A204.1 (cell line): ENCODE data around the gene AOC2.
"Not testable (repeated sequence)": the region's sequence is repeated elsewhere in the genome, so short reads cannot be mapped to it uniquely, and the experiment has no call there.

Experiments used
- FAIRE-seq: peaks from 2 replicates; lab custom pipeline; 2012; peaks lifted over from hg19 to GRCh38; lab: Jason Lieb, UNC

The AOC2 gene

GRCh38 chr17:42832213-42832933, 12.0 kb upstream of the AOC2 start:
- FAIRE-seq = no peak

DNA sequence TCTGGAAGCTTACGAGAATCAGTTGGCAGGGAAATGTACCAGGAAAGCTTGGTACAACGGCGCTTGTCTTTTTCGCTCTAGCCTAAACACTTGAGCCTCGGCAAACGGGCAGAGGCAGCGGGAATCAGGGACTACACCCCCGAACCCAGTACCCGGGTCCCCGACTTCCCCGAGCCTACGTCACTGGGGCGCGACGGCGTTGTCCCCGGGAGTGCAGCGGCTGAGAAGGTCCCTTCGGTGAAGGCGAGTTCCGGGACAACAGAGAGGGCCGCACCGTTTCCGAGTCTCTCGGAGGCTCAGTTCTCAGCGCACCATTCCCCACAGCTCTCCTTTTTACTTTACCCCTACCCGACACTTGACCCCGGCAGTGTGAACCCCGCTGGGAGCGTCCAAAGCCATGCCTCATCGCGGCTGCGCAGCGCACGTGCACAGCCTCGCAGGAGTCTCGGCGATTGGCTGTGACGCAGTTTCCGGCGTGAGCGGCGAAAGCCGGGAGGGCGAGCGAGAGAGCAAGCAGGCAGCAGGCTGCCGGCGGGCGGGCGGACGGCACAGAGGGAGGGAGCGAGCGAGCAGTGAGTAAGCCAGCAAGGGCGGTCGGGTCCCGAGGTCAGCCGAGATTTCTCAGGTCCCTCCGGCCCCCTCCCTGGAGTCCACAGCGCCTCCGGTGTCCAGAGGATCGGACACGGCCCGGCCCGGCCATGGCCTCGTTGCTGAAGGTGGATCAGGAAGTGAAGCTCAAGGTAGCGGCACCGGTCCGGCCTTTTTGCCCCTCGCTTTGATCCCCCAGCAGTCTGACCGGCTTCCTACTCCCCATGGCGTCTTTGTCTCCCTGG, 11.2 kb upstream of the AOC2 start, which contains the start of gene PSME3:
TSS of gene PSME3 (plus strand) at position 464 of the 833 bp plus-strand sequence. CDS start at position 699, 235 bp downstream.
- FAIRE-seq = no peak

- FAIRE-seq = no peak
Observed at GRCh38 chr17:42833767-42834422, 10.5 kb upstream of the AOC2 start.

DNA sequence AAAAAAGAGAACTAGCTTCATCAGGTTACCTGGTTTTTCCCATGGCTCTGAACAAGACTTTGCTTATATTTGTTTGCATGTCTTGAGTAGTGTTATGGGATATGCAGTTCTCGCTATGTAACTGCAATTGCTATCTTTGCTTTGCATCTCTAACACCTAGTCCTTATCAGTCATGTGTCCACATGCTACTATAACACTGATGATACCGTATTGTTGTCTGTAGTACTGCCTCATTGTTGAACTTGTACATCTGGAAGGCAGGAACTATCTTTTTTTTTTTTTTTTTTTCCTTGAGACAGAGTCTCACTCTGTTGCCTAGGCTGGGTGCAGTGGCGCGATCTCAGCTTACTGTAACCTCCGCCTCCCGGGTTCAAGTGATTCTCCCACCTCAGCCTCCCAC, 8.6 kb upstream of the AOC2 start:
- FAIRE-seq = no peak

DNA sequence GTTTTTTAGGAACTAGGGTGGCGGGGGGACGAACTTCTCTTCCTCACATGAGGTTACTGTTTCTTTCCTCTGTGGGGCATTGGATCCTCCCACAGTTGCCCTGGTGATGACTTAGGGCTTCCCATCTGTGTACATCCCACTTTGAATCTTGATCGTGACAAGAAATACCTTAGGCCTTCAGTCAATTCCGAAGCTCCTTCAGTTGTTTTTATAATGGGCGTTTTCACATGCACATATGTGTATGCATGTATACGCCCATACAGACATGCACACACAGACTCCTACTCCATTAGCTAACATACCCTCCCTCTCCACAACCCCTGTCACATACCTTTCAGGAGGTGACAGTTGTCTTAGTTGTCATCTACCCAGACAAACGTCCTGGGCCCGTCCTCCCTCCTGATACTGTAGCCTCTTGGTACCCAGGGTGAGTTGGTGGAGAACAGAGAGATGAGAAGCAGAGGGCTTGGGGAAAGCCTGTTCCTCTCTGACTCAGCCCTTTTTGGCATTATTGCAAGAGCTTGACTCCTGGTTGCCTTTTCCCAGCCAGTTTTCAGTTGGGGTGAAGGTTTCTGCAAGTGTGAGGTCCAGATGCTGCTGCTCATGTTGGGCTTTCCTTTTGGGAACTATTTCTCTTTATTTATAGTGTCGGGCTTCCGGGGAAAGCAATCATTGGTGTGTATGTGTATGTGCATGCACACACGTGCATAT, 2.2 kb upstream of the AOC2 start:
- no peak for FAIRE-seq

DNA sequence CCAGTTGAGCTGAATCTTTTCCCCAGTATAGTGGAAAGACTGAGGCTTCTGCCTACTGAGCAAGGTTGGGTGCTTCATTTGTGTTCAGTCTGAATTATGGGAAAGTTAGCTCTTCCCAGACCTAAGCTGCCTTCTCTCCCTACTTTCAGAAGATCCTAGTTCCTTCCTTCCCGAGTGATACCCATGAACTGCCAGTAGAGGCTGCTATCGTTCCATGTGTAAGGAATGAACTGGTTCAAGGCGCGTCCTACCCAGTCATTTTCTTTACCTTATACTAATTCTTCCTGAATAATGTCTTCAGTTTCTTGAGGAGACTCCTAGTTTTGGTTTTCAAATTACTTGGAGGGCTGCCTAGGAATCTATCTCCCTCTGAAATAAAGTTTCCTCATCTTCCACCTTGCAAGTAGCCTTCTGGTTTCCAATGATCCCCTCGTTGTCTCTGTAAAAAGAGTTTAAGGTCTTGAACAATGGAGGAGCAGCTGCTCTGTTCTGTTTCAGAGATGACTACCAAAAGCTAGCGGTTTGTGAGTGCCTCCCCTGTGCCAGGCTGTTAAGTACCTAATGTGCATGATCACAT, 934 bp upstream of the AOC2 start:
- FAIRE-seq = no peak

DNA sequence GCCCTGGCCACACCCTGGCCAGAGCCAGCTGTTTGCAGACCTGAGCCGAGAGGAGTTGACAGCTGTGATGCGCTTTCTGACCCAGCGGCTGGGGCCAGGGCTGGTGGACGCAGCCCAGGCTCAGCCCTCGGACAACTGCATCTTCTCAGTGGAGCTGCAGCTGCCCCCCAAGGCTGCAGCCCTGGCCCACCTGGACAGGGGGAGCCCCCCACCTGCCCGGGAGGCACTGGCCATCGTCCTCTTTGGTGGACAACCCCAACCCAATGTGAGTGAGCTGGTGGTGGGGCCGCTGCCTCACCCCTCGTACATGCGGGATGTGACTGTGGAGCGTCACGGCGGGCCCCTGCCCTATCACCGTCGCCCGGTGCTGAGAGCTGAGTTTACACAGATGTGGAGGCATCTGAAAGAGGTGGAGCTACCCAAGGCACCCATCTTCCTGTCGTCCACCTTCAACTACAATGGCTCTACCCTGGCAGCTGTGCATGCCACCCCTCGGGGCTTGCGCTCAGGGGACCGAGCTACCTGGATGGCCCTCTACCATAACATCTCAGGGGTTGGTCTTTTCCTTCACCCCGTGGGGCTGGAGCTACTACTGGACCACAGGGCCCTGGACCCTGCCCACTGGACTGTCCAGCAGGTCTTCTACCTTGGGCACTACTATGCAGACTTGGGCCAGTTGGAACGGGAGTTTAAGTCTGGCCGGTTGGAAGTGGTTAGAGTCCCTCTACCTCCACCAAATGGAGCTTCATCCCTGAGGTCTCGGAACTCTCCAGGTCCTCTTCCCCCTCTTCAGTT, 578 bp downstream of the AOC2 start:
- FAIRE-seq = no peak

GRCh38 chr17:42845556-42845917, 1.2 kb downstream of the AOC2 start:
- FAIRE-seq = no peak

- FAIRE-seq = no peak
Observed at GRCh38 chr17:42845918-42846593, 1.7 kb downstream of the AOC2 start.

- no peak for FAIRE-seq
Observed at GRCh38 chr17:42846594-42847280, 2.4 kb downstream of the AOC2 start.

GRCh38 chr17:42848093-42848492, 3.7 kb downstream of the AOC2 start:
- FAIRE-seq = no peak

DNA sequence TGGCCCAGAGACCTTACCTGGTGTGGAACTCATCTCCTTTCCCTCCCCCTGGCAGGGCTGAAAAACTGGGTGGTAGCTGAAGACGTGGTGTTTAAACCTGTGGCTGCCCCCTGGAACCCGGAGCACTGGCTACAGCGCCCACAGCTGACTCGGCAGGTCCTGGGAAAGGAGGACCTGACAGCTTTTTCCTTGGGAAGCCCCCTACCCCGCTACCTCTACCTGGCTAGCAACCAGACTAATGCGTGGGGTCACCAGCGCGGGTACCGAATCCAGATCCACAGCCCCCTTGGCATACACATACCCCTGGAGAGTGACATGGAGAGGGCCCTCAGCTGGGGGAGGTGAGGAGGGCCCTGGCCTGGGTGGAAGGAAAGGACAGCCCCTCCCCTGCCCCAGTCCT, 4.7 kb downstream of the AOC2 start:
- no peak for FAIRE-seq

GRCh38 chr17:42849451-42850181, 5.2 kb downstream of the AOC2 start:
- FAIRE-seq = no peak

GRCh38 chr17:42850954-42851353, 6.6 kb downstream of the AOC2 start, which contains the start of gene AOC3:
TSS of gene AOC3 (plus strand) at chr17:42851199. CDS start at chr17:42851344, 145 bp downstream.
- no peak for FAIRE-seq

DNA sequence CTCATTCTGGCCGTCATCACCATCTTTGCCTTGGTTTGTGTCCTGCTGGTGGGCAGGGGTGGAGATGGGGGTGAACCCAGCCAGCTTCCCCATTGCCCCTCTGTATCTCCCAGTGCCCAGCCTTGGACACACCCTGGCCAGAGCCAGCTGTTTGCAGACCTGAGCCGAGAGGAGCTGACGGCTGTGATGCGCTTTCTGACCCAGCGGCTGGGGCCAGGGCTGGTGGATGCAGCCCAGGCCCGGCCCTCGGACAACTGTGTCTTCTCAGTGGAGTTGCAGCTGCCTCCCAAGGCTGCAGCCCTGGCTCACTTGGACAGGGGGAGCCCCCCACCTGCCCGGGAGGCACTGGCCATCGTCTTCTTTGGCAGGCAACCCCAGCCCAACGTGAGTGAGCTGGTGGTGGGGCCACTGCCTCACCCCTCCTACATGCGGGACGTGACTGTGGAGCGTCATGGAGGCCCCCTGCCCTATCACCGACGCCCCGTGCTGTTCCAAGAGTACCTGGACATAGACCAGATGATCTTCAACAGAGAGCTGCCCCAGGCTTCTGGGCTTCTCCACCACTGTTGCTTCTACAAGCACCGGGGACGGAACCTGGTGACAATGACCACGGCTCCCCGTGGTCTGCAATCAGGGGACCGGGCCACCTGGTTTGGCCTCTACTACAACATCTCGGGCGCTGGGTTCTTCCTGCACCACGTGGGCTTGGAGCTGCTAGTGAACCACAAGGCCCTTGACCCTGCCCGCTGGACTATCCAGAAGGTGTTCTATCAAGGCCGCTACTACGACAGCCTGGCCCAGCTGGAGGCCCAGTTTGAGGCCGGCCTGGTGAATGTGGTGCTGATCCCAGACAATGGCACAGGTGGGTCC, 7.2 kb downstream of the AOC2 start:
- not testable (repeated sequence) for FAIRE-seq

- FAIRE-seq = no peak
Observed at GRCh38 chr17:42852351-42852750, 8.0 kb downstream of the AOC2 start.

GRCh38 chr17:42853004-42853403, 8.6 kb downstream of the AOC2 start:
- no peak for FAIRE-seq

GRCh38 chr17:42853597-42853967, 9.2 kb downstream of the AOC2 start:
- FAIRE-seq = no peak
